NCI-H748 treated with DMSO at 0.1 percent for 48 hours (cell line): ENCODE results near the gene PTPRM.

Experiments used
- DNase-seq: peaks from one replicate; lab custom pipeline; 2025; lab: John Stamatoyannopoulos, UW

The PTPRM gene

DNA sequence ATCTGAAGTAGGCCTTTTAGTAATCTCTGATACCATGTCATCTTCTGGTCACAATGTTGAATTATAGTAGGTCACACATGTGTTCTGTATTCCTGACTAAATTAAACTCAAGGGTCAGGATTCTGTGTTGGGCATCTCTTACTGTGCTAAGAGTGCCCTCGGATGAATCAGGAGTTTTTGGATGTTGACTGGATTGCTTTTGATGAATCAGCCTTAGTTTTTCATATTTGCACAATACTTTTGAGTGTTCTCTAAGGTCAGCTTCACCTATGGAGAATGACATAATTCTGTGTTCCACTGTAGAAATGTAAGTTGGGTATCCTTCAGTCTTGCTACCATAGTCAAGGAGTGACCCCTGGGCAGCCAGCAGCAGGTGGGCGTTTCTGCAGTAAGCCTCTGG lies 190.1 kb downstream of the PTPRM start:
- DNase-seq = no peak

DNA sequence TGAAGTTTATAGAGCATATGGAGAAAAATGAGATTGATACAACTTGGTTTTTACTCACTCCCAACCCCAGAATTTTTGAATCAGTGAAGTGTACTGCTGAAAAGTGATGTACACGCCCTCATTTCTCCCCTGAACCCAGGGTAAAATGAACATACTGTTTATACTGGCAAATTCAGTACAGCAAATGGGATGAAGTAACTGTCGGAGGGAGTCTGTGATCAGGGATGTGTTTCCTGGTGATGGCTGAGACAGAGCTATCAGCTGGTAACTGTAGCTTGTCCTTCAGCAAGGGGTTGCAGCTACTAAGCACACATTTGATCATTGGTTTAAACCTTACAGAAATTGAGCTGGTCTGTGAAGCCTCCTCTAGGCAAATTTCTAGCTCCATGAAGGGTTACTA lies 191.6 kb downstream of the PTPRM start:
- DNase-seq = no peak

DNA sequence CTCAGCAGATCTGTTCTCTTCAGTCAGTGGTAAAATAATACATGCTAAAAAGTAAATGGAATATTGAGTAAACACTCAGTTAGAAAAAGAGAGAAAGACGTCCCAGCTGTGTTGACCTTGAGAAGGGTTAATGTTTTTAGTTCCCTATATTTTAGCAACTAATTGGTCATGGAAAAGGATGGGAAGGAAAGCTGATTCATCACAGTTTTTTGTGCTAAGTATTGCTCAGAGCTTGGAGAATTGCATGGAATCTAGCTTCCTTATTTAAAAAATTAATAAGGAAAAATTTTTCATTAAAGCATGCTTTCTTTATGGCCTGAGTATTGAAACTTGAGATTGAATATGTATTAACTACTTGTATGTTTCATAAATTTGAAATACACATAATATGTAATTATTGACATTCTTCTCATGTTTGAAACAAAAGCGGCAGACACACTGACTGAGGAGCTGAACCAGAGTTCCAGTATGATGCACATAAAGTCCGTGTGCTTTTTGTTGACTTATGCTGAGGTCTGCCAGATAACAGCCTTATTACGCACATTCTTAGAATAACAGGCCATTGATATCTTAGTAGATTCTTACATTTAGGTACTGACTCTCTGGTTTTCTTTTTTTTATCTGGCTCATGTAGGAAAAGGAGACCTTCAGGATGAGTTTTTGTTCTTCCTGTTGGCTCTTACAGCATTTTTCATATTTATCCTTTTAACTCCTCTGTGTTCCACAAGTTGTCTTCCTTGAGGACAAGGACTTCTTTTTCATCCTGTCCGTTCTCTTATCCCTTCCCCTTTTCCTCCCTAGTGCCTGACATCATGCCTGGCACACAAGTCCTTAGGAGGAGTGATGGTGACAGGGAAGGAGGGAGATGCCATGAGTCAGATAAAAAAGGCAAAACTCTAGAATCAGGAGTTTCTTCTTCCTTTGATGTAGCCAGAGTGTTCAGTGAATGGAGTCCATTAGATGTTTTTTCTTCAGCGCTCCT lies 194.1 kb downstream of the PTPRM start:
- DNase-seq = no peak

DNA sequence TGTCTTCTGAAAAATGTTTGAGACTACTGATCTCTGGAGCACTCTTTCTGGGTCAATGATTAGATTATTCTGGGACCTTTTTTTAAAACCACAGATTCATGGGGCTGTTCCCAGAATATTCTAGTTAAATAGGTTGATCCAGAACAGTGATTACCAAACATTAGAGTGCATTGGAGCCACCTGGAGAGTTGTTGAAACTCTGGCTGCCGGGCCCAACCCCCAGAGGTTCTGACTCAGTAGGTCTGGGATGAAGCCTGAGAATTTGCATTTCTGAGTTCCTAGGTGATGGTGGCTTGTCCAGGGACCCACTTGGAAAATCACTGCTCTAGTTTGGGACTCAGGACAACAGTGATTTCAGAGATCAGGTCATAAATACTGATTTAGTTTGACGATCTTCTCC lies 197.3 kb downstream of the PTPRM start:
- DNase-seq = no peak

DNA sequence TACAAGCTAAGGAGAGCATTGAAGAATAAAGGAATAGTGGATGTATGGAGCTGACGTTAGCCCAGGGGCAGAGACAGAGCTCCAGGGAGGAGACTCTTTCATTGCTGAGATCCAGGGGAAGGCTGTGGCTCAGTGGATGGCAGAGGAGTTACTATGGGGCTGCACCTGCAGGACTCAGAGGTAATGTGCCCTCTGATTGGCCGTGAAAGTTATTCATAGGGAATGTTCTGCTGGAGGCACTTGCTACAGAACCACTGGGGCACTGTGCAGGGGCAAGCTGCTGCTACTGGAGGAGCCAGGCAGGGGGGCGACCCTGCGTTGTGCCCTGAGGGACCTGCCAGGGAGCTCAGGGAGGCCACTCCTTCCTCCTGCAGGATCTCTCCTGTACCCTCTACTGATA lies 199.2 kb downstream of the PTPRM start:
- no peak for DNase-seq

DNA sequence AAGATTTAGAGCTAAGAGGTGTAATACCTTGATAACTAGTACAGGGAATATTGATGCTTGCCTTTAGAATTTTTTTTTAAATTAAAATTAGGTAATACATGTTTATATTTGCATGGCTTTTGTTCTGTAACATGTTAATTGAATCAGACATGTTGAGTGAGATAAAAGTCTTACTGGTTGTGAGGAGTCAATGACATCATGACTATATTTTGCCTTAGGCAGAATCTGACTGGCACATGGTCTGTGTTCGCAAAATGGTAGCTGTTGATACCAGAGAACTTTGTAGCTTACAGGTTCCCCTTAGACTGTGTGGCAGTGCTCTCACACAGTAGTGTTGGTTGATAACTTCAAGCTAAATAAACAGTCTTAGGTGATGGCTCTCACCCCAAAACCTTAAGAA lies 199.7 kb downstream of the PTPRM start:
- no peak for DNase-seq

DNA sequence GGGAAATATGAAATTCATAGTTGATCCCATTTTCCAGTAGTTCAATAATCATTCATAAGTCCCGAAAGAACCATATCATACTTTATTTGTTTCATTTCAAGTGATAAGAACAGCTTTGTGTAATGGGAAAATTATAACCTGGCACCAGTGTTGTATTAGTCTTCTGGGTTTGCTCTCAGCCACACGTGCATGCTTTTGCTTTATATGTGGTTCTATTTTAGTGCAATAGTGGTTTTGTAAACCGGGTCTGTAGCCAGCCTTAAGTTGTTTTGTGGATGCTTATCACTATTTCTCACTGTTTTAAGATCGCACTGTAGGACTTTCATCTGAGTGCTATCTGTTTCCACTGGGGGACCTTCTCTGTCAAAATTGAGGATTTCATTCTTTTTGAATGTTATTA lies 203.8 kb downstream of the PTPRM start:
- no peak for DNase-seq

DNA sequence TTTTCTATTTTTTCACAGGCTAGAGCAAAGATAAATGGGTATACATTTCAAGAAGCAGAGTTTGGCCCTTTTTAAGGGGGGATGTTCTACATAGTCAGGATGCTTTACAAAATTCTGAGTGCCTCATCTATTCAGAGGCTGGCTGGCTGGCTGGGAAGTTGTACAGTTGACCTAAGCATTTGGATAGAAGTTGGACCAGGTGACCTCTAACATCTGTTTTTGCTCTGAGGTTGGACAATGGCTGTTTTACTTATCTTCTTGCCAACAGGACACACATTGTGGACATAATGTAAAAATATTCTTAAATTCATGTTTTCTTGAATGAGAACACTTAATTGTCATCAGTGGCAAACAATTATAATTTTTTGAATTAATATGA lies 205.4 kb downstream of the PTPRM start:
- DNase-seq = no peak

DNA sequence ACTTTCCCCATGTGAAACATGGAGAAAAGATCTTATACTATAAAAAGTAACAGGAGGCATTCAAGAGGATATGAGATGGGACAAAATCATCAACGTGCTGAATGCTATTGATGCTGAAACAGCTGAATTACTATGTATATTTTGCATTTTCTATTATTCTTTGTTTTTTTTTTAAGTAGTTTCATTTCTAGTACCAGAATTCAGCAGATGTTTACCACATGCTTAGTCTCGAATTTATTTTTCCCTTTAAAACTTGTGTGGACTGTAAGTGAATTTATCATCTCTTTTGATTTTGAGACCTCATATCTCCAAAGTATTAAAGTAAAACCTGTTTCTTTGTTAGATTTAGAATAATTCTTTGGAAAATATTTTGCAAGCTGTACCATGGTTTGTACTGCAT lies 205.8 kb downstream of the PTPRM start:
- DNase-seq = no peak

DNA sequence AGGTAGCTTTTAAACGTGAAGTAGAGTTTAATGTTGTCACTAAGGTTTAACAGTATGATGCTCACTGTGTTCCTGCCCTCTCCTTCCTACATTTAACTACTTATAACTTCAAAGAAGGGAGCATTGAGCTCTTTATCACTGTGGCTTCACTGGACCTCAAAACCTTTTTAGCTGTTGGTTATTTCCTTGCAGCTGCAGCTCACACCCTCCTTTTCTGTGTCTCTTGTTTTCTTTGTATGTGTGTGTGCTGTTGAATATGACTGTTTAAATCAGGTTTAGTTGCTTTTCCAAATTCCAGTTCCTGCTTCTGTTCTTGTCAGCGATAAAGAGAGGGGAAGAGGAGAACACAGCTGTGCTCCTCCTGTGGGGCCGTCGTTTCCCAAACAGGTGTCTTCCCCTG lies 208.0 kb downstream of the PTPRM start:
- no peak for DNase-seq

DNA sequence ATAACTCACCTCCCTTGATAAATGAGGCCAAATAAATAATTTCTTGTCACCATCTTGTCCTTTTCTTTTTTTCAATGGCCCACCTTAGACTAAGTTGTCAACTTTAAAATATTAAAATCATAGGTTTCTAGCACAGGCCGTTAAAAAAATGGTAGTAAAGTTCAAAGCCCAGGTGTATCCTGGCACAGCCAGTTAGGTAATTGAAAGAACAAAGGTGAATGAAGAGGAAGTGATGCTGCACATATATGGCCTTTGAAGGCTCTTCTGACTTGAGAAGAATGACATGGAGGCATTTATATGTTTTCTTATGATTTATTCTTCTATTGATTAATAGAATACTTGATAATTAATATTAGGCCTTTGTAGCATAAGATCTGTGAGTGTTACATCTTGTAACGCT lies 208.7 kb downstream of the PTPRM start:
- DNase-seq = no peak

DNA sequence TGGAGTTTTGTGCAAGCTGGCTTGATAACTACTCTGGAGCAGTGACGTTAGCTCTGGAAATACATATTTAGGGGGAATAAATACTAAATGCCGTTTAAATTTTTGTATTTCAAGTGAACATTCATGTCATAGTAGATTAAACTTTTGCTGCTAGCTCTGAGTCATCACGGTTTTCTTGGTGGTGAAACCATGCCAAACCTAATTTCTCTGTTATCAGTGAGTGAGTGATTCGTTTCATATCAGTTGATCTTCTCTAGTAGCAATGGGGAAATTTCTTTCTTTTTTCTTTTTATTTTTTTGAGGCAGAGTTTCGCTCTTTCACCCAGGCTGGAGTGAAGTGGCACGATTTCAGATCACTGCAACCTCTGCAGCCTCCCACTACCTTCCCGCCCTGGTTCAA lies 211.1 kb downstream of the PTPRM start:
- DNase-seq = no peak

DNA sequence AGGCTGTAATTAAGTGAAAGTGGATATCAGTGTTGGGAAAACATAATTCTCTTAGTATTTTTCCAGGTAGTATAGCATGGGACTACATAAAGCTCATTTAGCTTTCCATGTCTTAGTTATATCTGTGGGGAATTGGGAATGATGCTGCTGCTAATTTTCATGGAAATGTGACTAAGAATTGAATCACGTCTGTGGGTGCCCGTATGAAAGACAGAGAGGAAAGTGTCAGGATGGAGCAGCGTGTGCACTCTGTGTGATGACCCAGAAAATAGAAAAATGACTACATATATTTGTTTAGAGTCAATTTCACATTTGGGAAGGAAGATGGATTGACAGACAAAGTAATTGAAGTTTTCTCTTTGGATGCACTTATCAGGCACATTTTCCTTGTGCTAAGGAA lies 212.1 kb downstream of the PTPRM start:
- DNase-seq = no peak

DNA sequence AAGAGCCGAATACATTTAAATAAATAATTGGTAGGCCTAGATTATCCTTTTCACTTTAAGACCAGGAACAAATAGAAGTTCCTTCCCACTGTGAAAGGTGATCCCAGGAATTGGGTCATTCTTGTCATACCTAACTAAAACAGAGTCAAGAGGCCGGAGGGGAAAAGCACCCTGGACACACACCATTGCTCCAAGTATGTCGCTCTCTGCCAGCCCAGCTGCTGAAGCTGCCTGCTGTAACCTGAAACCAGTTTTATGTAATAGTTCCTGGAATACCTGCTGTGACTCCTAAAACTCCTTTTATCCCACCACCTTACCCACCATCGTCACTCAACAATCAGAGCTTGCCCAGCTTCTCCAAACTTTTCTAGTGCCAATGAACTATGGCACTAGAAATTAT lies 217.1 kb downstream of the PTPRM start:
- no peak for DNase-seq

DNA sequence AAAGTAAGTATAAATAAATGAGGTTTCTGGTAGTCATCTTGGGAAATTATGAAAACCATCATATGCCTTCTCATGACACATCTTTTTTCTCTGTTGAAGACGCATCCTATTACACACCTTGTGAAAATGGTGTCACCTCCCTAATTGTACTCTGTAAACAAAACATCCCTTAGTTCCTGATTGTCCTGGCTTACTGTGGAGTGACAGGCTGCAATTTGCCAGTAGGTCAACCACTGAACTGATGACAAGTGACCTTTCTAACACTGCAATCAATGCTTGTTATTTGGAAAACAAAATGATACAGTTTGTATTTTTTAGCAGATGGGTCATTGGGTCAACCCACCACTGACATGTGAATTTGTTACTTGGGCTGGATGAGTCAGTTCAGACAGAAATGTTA lies 219.5 kb downstream of the PTPRM start:
- DNase-seq = peak; percentile 55

DNA sequence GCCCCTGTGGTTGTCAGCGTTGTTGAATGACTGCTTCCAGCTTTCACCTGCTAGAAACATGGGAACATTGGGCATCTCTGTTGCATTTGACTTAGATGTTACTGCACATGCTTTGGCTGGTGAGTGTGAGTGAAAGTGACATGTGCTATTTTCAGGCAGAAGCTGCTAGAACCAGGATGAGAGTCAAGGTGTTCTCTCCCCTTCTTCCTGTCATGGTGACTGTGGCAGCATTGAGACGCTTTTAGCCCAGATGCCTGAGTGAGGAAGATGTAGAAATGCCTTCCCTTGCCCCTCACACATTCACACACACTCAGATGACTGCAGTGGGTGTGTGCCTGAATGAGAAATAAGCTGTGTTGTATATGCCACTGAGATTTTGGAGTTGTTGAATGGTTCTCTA lies 220.2 kb downstream of the PTPRM start:
- DNase-seq = no peak

DNA sequence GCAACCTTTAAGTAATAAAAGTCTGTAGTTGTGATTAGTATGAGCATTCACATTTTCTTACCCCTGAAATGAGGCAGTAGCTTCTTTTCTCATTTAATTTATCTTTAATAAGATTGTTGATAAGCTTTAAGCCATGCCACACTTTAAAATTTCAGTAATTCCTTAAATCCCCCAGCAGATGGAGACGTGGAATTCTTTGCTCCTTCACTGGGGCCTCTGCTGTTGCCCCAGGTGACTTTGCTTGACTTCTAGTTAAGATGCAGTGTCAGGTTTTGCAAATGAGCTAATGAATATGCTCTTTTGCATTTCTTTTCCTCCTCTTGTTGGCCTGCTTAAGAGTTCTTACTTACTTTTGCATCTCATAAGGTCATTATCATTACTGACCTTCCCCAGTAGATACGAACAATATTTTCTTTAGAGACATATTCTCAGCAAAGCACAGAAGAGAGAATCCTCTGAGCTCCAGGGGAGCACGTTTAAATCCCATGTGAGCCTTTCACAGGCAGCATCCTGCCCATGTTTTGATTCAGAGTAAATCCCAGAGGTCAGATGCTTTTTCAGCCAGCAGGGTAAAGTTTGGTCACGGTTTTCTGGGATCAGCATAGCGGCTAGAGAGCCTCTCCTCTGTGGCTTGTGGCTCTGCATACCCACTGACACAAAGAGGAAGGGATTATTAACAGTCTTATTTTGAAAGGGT lies 222.9 kb downstream of the PTPRM start:
- DNase-seq = peak; percentile 56

DNA sequence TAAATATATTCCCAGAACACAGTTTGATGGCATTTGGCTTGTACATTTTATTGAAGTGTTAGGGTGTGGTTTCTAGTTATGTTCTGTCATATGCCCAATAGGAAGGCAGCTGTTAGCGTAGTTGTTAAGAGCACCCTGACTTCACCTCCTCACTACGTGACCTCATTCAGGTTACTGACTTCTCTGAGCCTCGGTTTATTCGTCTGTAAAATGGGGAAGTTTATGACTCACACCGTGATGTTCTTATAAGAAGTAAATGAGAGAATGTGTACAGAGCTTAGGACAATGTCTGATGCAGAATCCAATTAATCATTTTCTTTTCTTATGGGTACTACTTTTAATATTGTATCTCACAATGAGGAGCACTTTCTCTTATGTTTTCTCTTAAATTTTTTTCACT lies 226.0 kb downstream of the PTPRM start:
- DNase-seq = no peak

DNA sequence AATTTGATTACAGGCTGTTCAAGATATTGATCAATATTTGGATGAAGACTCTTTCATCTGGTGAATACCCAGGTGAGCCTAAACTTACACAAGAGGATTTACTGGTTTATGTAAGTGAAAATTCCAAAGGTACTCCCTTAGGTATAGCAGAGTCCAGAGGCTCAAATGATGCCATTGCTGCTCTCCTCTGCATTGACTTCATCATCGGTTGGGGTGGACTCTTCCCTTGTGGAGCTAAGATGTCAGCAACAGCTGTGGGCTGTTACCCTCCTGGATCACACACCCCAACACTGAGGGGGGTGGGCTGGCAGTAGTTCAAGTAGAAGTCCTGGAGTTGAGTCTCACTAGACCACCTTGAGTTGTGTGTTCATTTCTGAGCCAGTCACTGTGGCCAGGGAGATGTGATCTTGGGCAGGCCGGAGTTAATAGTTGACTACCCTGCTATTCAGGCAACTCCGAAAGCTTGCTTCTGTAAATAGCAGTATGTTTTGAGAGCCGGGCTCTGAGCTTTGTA lies 236.9 kb downstream of the PTPRM start:
- DNase-seq = no peak

DNA sequence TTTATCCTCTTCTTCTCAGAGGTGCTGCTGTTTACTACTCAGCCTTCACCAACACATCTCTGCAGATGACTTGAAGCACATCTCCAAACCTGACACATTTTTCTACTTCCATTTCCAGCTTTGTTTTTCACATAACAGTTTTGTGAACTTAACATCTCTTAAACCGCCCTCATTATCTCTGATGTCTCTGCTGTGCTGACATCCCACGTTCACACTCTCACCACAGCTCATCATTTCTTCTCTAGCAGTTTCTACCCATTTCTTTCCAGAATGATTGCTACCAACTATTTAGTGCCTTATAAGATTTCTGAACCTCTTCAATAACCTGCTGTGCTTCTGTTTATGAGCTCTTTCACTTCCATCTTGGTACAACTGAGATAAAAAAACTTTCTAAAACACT lies 238.0 kb downstream of the PTPRM start:
- no peak for DNase-seq

DNA sequence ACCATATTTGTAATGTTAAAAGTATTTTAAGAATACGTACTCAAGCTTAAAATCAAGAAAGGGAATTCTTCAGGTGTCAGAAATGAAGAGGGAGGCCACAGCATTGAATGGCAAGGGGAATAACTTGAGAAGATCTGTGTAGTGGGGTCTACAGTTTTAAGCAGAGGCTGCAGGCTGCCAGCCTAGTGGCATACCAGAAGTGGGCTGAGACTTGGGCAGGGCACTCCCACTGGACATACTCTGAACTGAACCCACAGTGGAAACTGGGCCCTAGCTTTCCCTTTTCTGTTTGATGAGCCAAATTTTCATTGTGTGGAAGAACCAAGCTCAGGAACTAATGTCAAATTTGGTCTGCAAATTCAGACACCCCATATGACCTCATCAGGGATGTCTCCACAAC lies 238.8 kb downstream of the PTPRM start:
- DNase-seq = no peak

DNA sequence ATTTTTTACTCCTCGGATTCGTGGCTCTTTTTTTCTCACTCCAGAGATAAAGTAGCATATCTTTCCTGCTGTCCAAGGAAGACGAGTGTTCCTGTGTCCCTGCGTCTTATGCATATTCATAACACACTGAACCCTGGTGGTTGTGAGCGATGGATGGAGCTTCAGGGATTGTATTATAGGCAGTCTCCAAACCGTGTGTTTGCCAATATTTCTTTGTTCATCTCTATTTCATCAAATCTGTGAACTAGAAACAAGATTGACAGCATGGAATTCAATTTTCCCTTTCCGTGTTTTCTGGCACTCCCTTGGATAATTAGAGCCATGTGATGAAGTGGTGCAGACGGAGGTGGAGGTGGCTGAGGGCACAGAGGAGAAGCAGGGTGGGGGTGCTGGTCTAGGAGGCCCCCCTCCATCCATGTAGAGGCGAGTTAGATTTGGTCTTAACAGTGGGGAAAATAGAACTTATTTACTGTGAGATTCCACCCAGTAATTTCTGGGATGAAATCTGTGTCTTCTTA lies 240.9 kb downstream of the PTPRM start:
- no peak for DNase-seq

DNA sequence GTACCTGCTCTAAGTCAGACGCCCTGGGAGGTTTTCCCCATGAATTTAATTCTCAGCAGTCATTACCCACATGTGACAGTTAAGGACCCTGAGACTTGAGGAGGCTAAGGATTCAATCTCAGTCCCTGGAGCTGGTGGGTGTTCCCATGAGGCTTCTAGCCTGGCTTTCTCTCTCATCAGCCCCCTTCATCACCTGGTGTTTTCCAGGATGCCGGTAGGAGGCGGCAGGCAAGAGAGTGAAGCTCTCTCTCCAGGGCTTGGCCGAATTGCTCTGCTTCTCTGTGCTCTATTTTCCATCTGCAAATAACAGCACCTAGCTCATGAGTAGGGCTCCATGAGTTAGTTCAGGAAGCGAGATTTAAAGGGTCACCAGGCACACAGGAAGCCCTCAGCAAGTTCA lies 241.9 kb downstream of the PTPRM start:
- DNase-seq = no peak
